ENCODE data around the gene FOXA1.

DNA sequence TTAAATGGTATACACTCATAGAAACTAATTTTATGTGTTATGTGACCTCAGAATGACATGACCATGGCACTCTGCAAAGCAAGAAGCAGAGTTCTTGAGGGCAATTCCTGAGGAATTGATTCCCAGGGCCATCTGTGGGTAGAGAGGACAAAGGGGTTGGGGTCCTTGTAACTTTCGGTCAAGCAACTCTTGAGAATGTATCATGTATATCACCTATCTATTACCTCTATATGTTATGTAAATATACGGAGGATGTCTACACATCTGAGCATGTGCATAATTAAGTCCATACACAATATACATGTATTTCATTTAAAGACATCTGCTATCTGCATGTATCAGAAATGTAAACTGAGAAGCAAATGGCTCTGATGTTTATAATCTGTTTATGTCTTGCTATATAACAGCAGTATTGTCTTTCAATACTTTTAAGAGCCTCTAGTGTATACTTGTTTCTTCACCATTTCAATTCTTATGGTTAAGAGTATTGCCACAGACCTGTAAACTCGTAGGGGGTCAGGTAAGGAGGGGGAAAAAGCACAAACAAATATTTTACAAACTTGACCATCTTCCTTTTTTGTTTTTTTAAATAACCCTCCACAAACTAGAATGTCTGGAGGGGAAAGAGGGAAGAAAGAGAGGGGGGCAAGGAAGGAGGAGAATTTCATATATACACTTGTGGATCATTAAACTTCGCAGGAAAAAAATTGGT, 4.5 kb downstream of the FOXA1 start:
- TF ChIP-seq POLR2A (IDR thresholded peaks at IDR 0.05; ENCODE audit: low read depth, low read length): no peak
- TF ChIP-seq POLR2AphosphoS5 (IDR thresholded peaks at IDR 0.05; ENCODE audit: low read depth, low read length): no peak
- TF ChIP-seq TAF1 (IDR thresholded peaks at IDR 0.05; ENCODE audit: low read depth, low read length): no peak
- TF ChIP-seq SPI1 (IDR thresholded peaks at IDR 0.05; ENCODE audit: low read depth, low read length): no peak
- TF ChIP-seq POU2F2 (IDR thresholded peaks at IDR 0.05; ENCODE audit: low read depth, low read length): no peak

Data from GM12891 (cell line).